DND-41 (cell line): Measurements from ENCODE around the gene TCF25.

ENCODE experiments used
- ATAC-seq: fragments of 200-7000 bp; cut with Tn5 transposase; 3 replicates; pipeline ENCODE4 v1.9.1; 2021; ENCODE audit warnings: low read depth; ENCODE audit not compliant: insufficient read depth
- DNase-seq: peaks from one replicate; pipeline ENCODE4 v3.0.0-alpha.2; 2020
- H2AFZ ChIP-seq: 2 replicates; pipeline ENCODE4 v1.6.0; 2012; ENCODE audit warnings: low read depth, low read length
- H3K27ac ChIP-seq: 2 replicates; pipeline ENCODE4 v1.5.1; 2012; ENCODE audit warnings: low read length, inconsistent platforms
- H3K27me3 ChIP-seq: fragments of 200-600 bp; sonication (generic); 2 replicates; pipeline ENCODE4 v1.6.0; 2012; ENCODE audit warnings: low read length, mild to moderate bottlenecking, inconsistent platforms; ENCODE audit not compliant: insufficient read depth, poor library complexity
- H3K36me3 ChIP-seq: 2 replicates; pipeline ENCODE4 v1.5.1; 2012; ENCODE audit warnings: low read length, inconsistent platforms; ENCODE audit not compliant: insufficient read depth
- H3K4me1 ChIP-seq: 2 replicates; pipeline ENCODE4 v1.5.1; 2012; ENCODE audit warnings: mild to moderate bottlenecking, low read length; ENCODE audit not compliant: insufficient read depth
- H3K4me2 ChIP-seq: 2 replicates; pipeline ENCODE4 v1.6.0; 2012; ENCODE audit warnings: mild to moderate bottlenecking, moderate library complexity, low read length, inconsistent platforms; ENCODE audit not compliant: insufficient read depth
- H3K4me3 ChIP-seq, 2 experiments: fragments of 200-600 bp in 1 of 2; shearing (Covaris generic) in 1 of 2; 2 replicates each; pipeline ENCODE4 v1.5.1; 2012 to 2016; ENCODE audit warnings: inconsistent platforms in 2 of 2, low read length in 2 of 2, mild to moderate bottlenecking in 2 of 2, low read depth in 1 of 2, moderate library complexity in 1 of 2
- H3K79me2 ChIP-seq: 2 replicates; pipeline ENCODE4 v1.6.0; 2012; ENCODE audit warnings: low read length, inconsistent platforms; ENCODE audit not compliant: insufficient read depth
- H3K9ac ChIP-seq: 2 replicates; pipeline ENCODE4 v1.6.0; 2012; ENCODE audit warnings: low read depth, mild to moderate bottlenecking, inconsistent platforms, low read length, moderate library complexity
- H3K9me3 ChIP-seq: 2 replicates; pipeline ENCODE4 v1.5.1; 2012; ENCODE audit warnings: low read length, moderate library complexity, mild to moderate bottlenecking, inconsistent platforms; ENCODE audit not compliant: insufficient read depth, severe bottlenecking
- H4K20me1 ChIP-seq: 2 replicates; pipeline ENCODE4 v1.6.0; 2012; ENCODE audit warnings: low read length; ENCODE audit not compliant: insufficient read depth
- CTCF ChIP-seq: IDR thresholded peaks from 2 replicates; pipeline ENCODE4 v1.5.1; 2012; ENCODE audit warnings: borderline replicate concordance, low read length, moderate library complexity, mild to moderate bottlenecking; ENCODE audit not compliant: poor library complexity, severe bottlenecking; ENCODE audit errors: extremely low read depth
- EZH2 ChIP-seq: IDR thresholded peaks from 3 replicates; pipeline ENCODE4 v1.6.1; 2012; ENCODE audit warnings: borderline replicate concordance, low read depth, mild to moderate bottlenecking, moderate library complexity, low read length, inconsistent platforms; ENCODE audit not compliant: severe bottlenecking

The TCF25 gene

GRCh38 chr16:89958596-89958995 is 85.2 kb downstream of the TCF25 start:
- H3K4me1 ChIP-seq, result no peaks in the 10 kb centered on the region
- DNase-seq (no peak), ATAC-seq (no peak)
- no peak overlapping the region for H3K9ac ChIP-seq
- H3K36me3 ChIP-seq, result 0 out of 2 replicates have a peak, but pooled peaks cover 4% of the 10 kb centered on the region
- no peaks in the 10 kb centered on the region for H3K27me3 ChIP-seq
- H3K27ac ChIP-seq, result no peak overlapping the region
- TF ChIP-seq EZH2 (no peak), CTCF (no peak)
- H2AFZ ChIP-seq, result no peak overlapping the region
- H4K20me1 ChIP-seq, result peaks cover 2% of the 10 kb centered on the region
- H3K4me3 ChIP-seq, result no peak overlapping the region
- H3K4me2 ChIP-seq, result no peak overlapping the region
- no peaks in the 10 kb centered on the region for H3K79me2 ChIP-seq
- no peaks in the 10 kb centered on the region for H3K9me3 ChIP-seq

GRCh38 chr16:89960966-89961365 is 87.6 kb downstream of the TCF25 start:
- Histone ChIP-seq H3K9ac (no peak overlapping the region), H3K79me2 (no peaks in the 10 kb centered on the region), H3K4me1 (no peaks in the 10 kb centered on the region), H3K4me2 (no peak overlapping the region), H3K36me3 (0 out of 2 replicates have a peak, but pooled peaks cover 4% of the 10 kb centered on the region), H3K4me3 (no peak overlapping the region), H3K27me3 (no peaks in the 10 kb centered on the region), H2AFZ (no peak overlapping the region), H3K27ac (no peak overlapping the region), H4K20me1 (0 out of 2 replicates have a peak, but pooled peaks cover 5% of the 10 kb centered on the region), H3K9me3 (no peaks in the 10 kb centered on the region)
- TF ChIP-seq EZH2 (no peak), CTCF (no peak)
- DNase-seq, result no peak
- no peak for ATAC-seq
